ENCODE measurements around the gene NR6A1. TPM values are rescaled to one million over a fixed set of nuclear protein-coding genes. Genes with fewer than 3 reads are reported as not detected.

The NR6A1 gene
- total and polyA plus RNA-seq, 2 of the 13 experiments (the other 11 are each of a cell fraction or from before 2014, with no cell fraction given), result 28.1 to 31.5 TPM

DNA sequence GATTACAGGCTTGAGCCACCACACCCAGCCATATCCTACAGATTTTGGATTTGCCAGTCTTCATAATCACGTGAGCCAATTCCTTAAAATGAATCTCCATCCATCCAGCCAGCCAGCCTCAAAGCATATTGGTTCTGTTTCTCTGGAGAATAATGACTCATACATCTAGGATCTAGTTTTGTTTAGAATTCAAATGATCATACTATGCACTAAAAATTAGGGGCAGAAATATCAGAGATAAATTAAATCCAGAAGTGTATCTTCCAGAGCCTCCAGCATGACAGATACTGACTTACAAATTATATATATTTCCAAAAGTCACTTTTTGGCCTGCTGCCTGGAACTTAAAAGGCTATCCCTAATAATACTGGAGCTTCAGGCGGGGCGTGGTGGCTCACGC lies 144.8 kb downstream of the NR6A1 start:
- H3K79me2 ChIP-seq (ENCODE audit: insufficient read depth, low read length), result no peaks in the 10 kb centered on the region
- WGBS (ENCODE audit: low lambda C conversion rate), result 96% methylated on average over 4 of the region's 4 CpGs
- no peak overlapping the region for H3K9ac ChIP-seq (ENCODE audit: insufficient read depth, low read depth, low read length)
- H3K4me2 ChIP-seq (ENCODE audit: low read depth, low read length), result no peak overlapping the region
- H3K9me3 ChIP-seq (ENCODE audit: low read length), result no peaks in the 10 kb centered on the region
- CTCF ChIA-PET (ENCODE audit: low intra/inter-chr PET ratio, low total read pairs), result no interaction called here
- no peaks in the 10 kb centered on the region for H3K36me3 ChIP-seq (replicated peaks in 1 of 2; ENCODE audit: control insufficient read depth in 1 of 2, insufficient read depth in 2 of 2, low read length in 2 of 2)
- no peaks in the 10 kb centered on the region for H4K20me1 ChIP-seq (ENCODE audit: insufficient read depth, low read length)
- no peaks in the 10 kb centered on the region for H3K27me3 ChIP-seq (ENCODE audit: control insufficient read depth in 1 of 2, insufficient read depth in 2 of 2, low read length in 2 of 2)
- no peak overlapping the region for H2AFZ ChIP-seq (ENCODE audit: low read length)
- POLR2A ChIA-PET, result no interaction called here
- intact Hi-C loops (cut with micrococcal nuclease; ENCODE audit: unreplicated experiment) (no loop called here), in situ Hi-C loops (cut with HindIII; ENCODE audit: extremely low pct_ligation_motif_present, low pct_unique_long_range_greater_than_20kb) (no loop called here)
- no TSS peak for BruUV-seq (replicated peaks)
- no peak for FAIRE-seq
- no peak for DNase-seq (ENCODE audit: low spot score)
- no peak overlapping the region for H3K4me3 ChIP-seq (replicated peaks in 1 of 3; ENCODE audit: insufficient read depth in 1 of 3, low read depth in 2 of 3, low read length in 3 of 3)
- H3K4me1 ChIP-seq (ENCODE audit: insufficient read depth, low read length), result peaks cover 10% of the 10 kb centered on the region; the same call in 1 of the 2 replicates
- no peak for ATAC-seq
- no peak overlapping the region for H3K27ac ChIP-seq (ENCODE audit: extremely low read length, insufficient read depth, low read length)
- TF ChIP-seq ZNF253 (CRISPR knock-in tag; IDR thresholded peaks at IDR 0.05; ENCODE audit: borderline replicate concordance) (no peak), SOX6 (IDR thresholded peaks at IDR 0.05) (no peak), SOX6 (CRISPR knock-in tag; IDR thresholded peaks at IDR 0.05) (no peak), HNRNPK (IDR thresholded peaks at IDR 0.05; ENCODE audit: low read depth, low read length, poor library complexity, severe bottlenecking) (no peak), EZH2 (conservative IDR thresholded peaks at IDR 0.05; ENCODE audit: low read depth, low read length) (no peak), HNRNPL (IDR thresholded peaks at IDR 0.05; ENCODE audit: low read depth, low read length) (no peak), AFF4 (CRISPR knock-in tag; IDR thresholded peaks at IDR 0.05) (no peak), ZNF766 (CRISPR knock-in tag; IDR thresholded peaks at IDR 0.05; ENCODE audit: borderline replicate concordance) (no peak), ZNF547 (CRISPR knock-in tag; IDR thresholded peaks at IDR 0.05) (no peak), CBX1 (IDR thresholded peaks at IDR 0.05; ENCODE audit: low read depth) (no peak), GLI4 (CRISPR knock-in tag; IDR thresholded peaks at IDR 0.05; ENCODE audit: borderline replicate concordance) (no peak)
- TF ChIP-seq, protein P1, sequence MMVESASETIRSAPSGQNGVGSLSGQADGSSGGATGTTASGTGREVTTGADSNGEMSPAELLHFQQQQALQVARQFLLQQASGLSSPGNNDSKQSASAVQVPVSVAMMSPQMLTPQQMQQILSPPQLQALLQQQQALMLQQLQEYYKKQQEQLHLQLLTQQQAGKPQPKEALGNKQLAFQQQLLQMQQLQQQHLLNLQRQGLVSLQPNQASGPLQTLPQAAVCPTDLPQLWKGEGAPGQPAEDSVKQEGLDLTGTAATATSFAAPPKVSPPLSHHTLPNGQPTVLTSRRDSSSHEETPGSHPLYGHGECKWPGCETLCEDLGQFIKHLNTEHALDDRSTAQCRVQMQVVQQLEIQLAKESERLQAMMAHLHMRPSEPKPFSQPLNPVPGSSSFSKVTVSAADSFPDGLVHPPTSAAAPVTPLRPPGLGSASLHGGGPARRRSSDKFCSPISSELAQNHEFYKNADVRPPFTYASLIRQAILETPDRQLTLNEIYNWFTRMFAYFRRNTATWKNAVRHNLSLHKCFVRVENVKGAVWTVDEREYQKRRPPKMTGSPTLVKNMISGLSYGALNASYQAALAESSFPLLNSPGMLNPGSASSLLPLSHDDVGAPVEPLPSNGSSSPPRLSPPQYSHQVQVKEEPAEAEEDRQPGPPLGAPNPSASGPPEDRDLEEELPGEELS (CRISPR knock-in tag; IDR thresholded peaks at IDR 0.05), result no peak
- TF ChIP-seq, protein P2, sequence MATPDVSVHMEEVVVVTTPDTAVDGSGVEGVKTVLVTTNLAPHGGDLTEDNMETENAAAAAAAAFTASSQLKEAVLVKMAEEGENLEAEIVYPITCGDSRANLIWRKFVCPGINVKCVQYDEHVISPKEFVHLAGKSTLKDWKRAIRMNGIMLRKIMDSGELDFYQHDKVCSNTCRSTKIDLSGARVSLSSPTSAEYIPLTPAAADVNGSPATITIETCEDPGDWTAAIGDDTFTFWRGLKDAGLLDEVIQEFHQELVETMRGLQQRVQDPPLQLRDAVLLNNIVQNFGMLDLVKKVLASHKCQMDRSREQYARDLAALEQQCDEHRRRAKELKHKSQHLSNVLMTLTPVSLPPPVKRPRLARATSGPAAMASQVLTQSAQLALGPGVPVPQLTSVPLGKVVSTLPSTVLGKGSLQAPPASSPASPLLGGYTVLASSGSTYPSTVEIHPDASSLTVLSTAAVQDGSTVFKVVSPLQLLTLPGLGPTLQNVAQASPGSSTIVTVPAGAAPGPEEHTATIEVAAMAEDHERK (CRISPR knock-in tag; IDR thresholded peaks at IDR 0.05; ENCODE audit: low read depth), result no peak
- TF ChIP-seq, protein P3, sequence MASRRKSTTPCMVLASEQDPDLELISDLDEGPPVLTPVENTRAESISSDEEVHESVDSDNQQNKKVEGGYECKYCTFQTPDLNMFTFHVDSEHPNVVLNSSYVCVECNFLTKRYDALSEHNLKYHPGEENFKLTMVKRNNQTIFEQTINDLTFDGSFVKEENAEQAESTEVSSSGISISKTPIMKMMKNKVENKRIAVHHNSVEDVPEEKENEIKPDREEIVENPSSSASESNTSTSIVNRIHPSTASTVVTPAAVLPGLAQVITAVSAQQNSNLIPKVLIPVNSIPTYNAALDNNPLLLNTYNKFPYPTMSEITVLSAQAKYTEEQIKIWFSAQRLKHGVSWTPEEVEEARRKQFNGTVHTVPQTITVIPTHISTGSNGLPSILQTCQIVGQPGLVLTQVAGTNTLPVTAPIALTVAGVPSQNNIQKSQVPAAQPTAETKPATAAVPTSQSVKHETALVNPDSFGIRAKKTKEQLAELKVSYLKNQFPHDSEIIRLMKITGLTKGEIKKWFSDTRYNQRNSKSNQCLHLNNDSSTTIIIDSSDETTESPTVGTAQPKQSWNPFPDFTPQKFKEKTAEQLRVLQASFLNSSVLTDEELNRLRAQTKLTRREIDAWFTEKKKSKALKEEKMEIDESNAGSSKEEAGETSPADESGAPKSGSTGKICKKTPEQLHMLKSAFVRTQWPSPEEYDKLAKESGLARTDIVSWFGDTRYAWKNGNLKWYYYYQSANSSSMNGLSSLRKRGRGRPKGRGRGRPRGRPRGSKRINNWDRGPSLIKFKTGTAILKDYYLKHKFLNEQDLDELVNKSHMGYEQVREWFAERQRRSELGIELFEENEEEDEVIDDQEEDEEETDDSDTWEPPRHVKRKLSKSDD (CRISPR knock-in tag; IDR thresholded peaks at IDR 0.05; ENCODE audit: low read depth), result no peak
